Cardiac muscle cell (in vitro differentiated cells and primary cell): ENCODE results near the gene CRADD. TPM values are rescaled to one million over a fixed set of nuclear protein-coding genes. Genes with fewer than 3 reads are reported as not detected.
"Not testable (repeated sequence)": the region's sequence is repeated elsewhere in the genome, so short reads cannot be mapped to it uniquely, and the experiment has no call there.

ENCODE experiments used
- DNase-seq, 2 donors: peaks; one replicate each; pipeline versions ENCODE4 v3.0.0 to v3.0.0-alpha.2; 2010 to 2017; ENCODE audit warnings: low read depth in 1 of 2, low spot score in 1 of 2
- H3K27ac ChIP-seq: fragments of 200-600 bp; sonication (generic); 2 replicates; pipeline ENCODE4 v1.5.1; 2016
- H3K27me3 ChIP-seq: fragments of 200-600 bp; sonication (generic); 2 replicates; pipeline ENCODE4 v1.6.0; 2016; ENCODE audit warnings: control low read depth
- H3K36me3 ChIP-seq: fragments of 200-600 bp; sonication (generic); 2 replicates; pipeline ENCODE4 v1.5.1; 2016; ENCODE audit warnings: control low read depth
- H3K4me1 ChIP-seq: fragments of 200-600 bp; sonication (generic); 2 replicates; pipeline ENCODE4 v1.8.1; 2017; ENCODE audit warnings: low read depth, mild to moderate bottlenecking, mixed run types
- H3K4me3 ChIP-seq: fragments of 200-600 bp; sonication (generic); 2 replicates; pipeline ENCODE4 v1.5.1; 2016; ENCODE audit warnings: mild to moderate bottlenecking
- H3K9me3 ChIP-seq: fragments of 200-600 bp; sonication (generic); 2 replicates; pipeline ENCODE4 v1.5.1; 2017; ENCODE audit warnings: low read depth, mild to moderate bottlenecking, control low read depth
- CTCF ChIP-seq: IDR thresholded peaks from 2 replicates; pipeline ENCODE4 v1.5.1; 2012; ENCODE audit warnings: low read depth, mild to moderate bottlenecking, low read length
- polyA plus RNA-seq: library from polyadenylated mRNA; unstranded; fragments of >200 nt; fragmentation: Nextera tagmentation; extraction: Ambion mirVana; gene quantifications from 2 replicates; pipeline ENCODE4 v1.2.1, GENCODE V29; 2016
- total RNA-seq: library from RNA; depleted of rRNA; stranded (reverse); fragments of >200 nt; gene quantifications from 2 replicates; pipeline ENCODE4 v1.2.3, GENCODE V29; 2016

CRADD gene
- total and polyA plus RNA-seq, 2 experiments from 2014 or later, result 13.8 to 37.9 TPM

- DNase-seq, result no peak
- Histone ChIP-seq H3K36me3 (no peaks in the 10 kb centered on the region), H3K4me1 (peaks cover 22% of the 10 kb centered on the region), H3K27ac (no peak overlapping the region), H3K9me3 (no peaks in the 10 kb centered on the region), H3K4me3 (no peak overlapping the region), H3K27me3 (no peaks in the 10 kb centered on the region)
- TF ChIP-seq CTCF, result no peak
Measured at GRCh38 chr12:93753285-93753684, 76.1 kb downstream of the CRADD start.

GRCh38 chr12:93753838-93754429, 76.8 kb downstream of the CRADD start:
- H3K4me1 ChIP-seq, result peaks cover 21% of the 10 kb centered on the region
- DNase-seq, result no peak
- no peak overlapping the region for H3K4me3 ChIP-seq
- no peaks in the 10 kb centered on the region for H3K36me3 ChIP-seq
- no peak overlapping the region for H3K27ac ChIP-seq
- no peaks in the 10 kb centered on the region for H3K27me3 ChIP-seq
- no peak for TF ChIP-seq CTCF
- no peaks in the 10 kb centered on the region for H3K9me3 ChIP-seq

- not testable (repeated sequence) for H3K9me3 ChIP-seq, DNase-seq, H3K27me3 ChIP-seq, H3K4me3 ChIP-seq, H3K36me3 ChIP-seq, H3K27ac ChIP-seq
- peaks cover 18% of the 10 kb centered on the region for H3K4me1 ChIP-seq
Measured at GRCh38 chr12:93754859-93755258, 77.7 kb downstream of the CRADD start.

GRCh38 chr12:93756288-93756687, 79.1 kb downstream of the CRADD start:
- H3K4me3 ChIP-seq, result no peak overlapping the region
- no peak for TF ChIP-seq CTCF

GRCh38 chr12:93757792-93758694, 80.9 kb downstream of the CRADD start:
- Histone ChIP-seq H3K27ac (no peak overlapping the region), H3K27me3 (no peaks in the 10 kb centered on the region), H3K4me1 (peaks cover 16% of the 10 kb centered on the region), H3K4me3 (no peak overlapping the region), H3K36me3 (no peaks in the 10 kb centered on the region), H3K9me3 (no peaks in the 10 kb centered on the region)
- TF ChIP-seq CTCF, result no peak
- DNase-seq, result no peak

More at GRCh38 chr12:93756288-93756687, 79.1 kb downstream of the CRADD start:
- H3K27ac ChIP-seq, result no peak overlapping the region
- H3K36me3 ChIP-seq, result no peaks in the 10 kb centered on the region
- H3K9me3 ChIP-seq, result no peaks in the 10 kb centered on the region
- DNase-seq, result no peak
- H3K4me1 ChIP-seq, result peaks cover 8% of the 10 kb centered on the region
- H3K27me3 ChIP-seq, result no peaks in the 10 kb centered on the region

GRCh38 chr12:93758801-93759373, 81.7 kb downstream of the CRADD start:
- peaks cover 20% of the 10 kb centered on the region for H3K4me1 ChIP-seq
- no peaks in the 10 kb centered on the region for H3K9me3 ChIP-seq
- no peak for DNase-seq
- H3K27me3 ChIP-seq, result no peaks in the 10 kb centered on the region
- H3K27ac ChIP-seq, result no peak overlapping the region
- H3K36me3 ChIP-seq, result no peaks in the 10 kb centered on the region
- no peak for TF ChIP-seq CTCF
- H3K4me3 ChIP-seq, result no peak overlapping the region
